MM.1S (cell line): ENCODE results near the gene PTPRG.

Source experiments
- CTCF ChIP-seq: fragments of 300-600 bp; sonication (generic); IDR thresholded peaks from 2 replicates; pipeline ENCODE4 v1.5.1; 2016; ENCODE audit warnings: antibody characterized with exemption, low read length, mixed read lengths
- EZH2 ChIP-seq: fragments of 300-600 bp; sonication (generic); optimal IDR thresholded peaks from 2 replicates; pipeline ENCODE3; 2017; ENCODE audit warnings: low read depth, mild to moderate bottlenecking, antibody characterized with exemption, low read length, mixed read lengths

- TF ChIP-seq EZH2 (no peak), CTCF (no peak)
Measured at GRCh38 chr3:61841111-61841845, 279.9 kb downstream of the PTPRG start.
